HEK293 (cell line): ENCODE data around the gene OLA1.

Experiments used
- ELK4 ChIP-seq: IDR thresholded peaks from 2 replicates; pipeline ENCODE4 v1.6.1; 2011; ENCODE audit warnings: mild to moderate bottlenecking, low read depth, low read length, borderline replicate concordance
- HOXA7 ChIP-seq: sonication (generic); formaldehyde crosslinking; IDR thresholded peaks from 2 replicates; pipeline ENCODE4 v1.8.1; 2022; ENCODE audit warnings: missing genetic modification reagents, borderline replicate concordance
- HOXD13 ChIP-seq: sonication (generic); formaldehyde crosslinking; IDR thresholded peaks from 2 replicates; pipeline ENCODE4 v1.8.0; 2022; ENCODE audit warnings: missing genetic modification reagents, borderline replicate concordance
- KLF7 ChIP-seq: fragments of 450-650 bp; formaldehyde crosslinking; IDR thresholded peaks from 2 replicates; pipeline ENCODE4 v1.5.1; 2016; ENCODE audit warnings: missing biosample characterization, missing genetic modification characterization, borderline replicate concordance
- MYNN ChIP-seq: fragments of 450-650 bp; formaldehyde crosslinking; IDR thresholded peaks from 2 replicates; pipeline ENCODE4 v1.5.1; 2016; ENCODE audit warnings: missing biosample characterization, missing genetic modification characterization, borderline replicate concordance
- PBX3 ChIP-seq: sonication (generic); formaldehyde crosslinking; IDR thresholded peaks from 2 replicates; pipeline ENCODE4 v1.8.1; 2022; ENCODE audit warnings: mild to moderate bottlenecking, moderate library complexity, missing genetic modification reagents
- REPIN1 ChIP-seq: fragments of 450-650 bp; formaldehyde crosslinking; IDR thresholded peaks from 2 replicates; pipeline ENCODE4 v1.5.1; 2017; ENCODE audit warnings: missing biosample characterization, missing genetic modification characterization, low read depth
- SP2 ChIP-seq: fragments of 450-650 bp; formaldehyde crosslinking; IDR thresholded peaks from 2 replicates; pipeline ENCODE4 v1.5.1; 2016; ENCODE audit warnings: missing biosample characterization, missing genetic modification characterization
- YY2 ChIP-seq: fragments of 450-650 bp; formaldehyde crosslinking; IDR thresholded peaks from 2 replicates; pipeline ENCODE4 v1.5.1; 2016; ENCODE audit warnings: missing biosample characterization, missing genetic modification characterization
- ZBTB10 ChIP-seq: fragments of 450-650 bp; formaldehyde crosslinking; IDR thresholded peaks from 2 replicates; pipeline ENCODE4 v1.5.1; 2016; ENCODE audit warnings: missing biosample characterization, missing genetic modification characterization
- ZIC2 ChIP-seq: fragments of 450-650 bp; formaldehyde crosslinking; IDR thresholded peaks from 2 replicates; pipeline ENCODE4 v1.5.1; 2016; ENCODE audit warnings: missing biosample characterization, missing genetic modification characterization
- ZNF140 ChIP-seq: fragments of 450-650 bp; formaldehyde crosslinking; IDR thresholded peaks from 2 replicates; pipeline ENCODE4 v1.5.1; 2016; ENCODE audit warnings: missing biosample characterization, missing genetic modification characterization
- ZNF157 ChIP-seq: fragments of 450-650 bp; formaldehyde crosslinking; IDR thresholded peaks from 2 replicates; pipeline ENCODE4 v1.5.1; 2016; ENCODE audit warnings: missing biosample characterization, missing genetic modification characterization
- ZNF366 ChIP-seq: fragments of 450-650 bp; formaldehyde crosslinking; conservative IDR thresholded peaks from 2 replicates; pipeline ENCODE4 v1.5.1; 2016; ENCODE audit warnings: missing biosample characterization, missing genetic modification characterization
- ZNF404 ChIP-seq: fragments of 450-650 bp; formaldehyde crosslinking; IDR thresholded peaks from 2 replicates; pipeline ENCODE4 v1.5.1; 2017; ENCODE audit warnings: missing biosample characterization, missing genetic modification characterization
- ZNF473 ChIP-seq: fragments of 450-650 bp; formaldehyde crosslinking; IDR thresholded peaks from 2 replicates; pipeline ENCODE4 v1.5.1; 2017; ENCODE audit warnings: missing biosample characterization, missing genetic modification characterization
- ZNF48 ChIP-seq: fragments of 450-650 bp; formaldehyde crosslinking; IDR thresholded peaks from 2 replicates; pipeline ENCODE4 v1.5.1; 2016; ENCODE audit warnings: missing biosample characterization, missing genetic modification characterization
- ZNF514 ChIP-seq: fragments of 450-650 bp; formaldehyde crosslinking; IDR thresholded peaks from 2 replicates; pipeline ENCODE4 v1.5.1; 2016; ENCODE audit warnings: missing biosample characterization, missing genetic modification characterization
- ZNF558 ChIP-seq: fragments of 450-650 bp; formaldehyde crosslinking; IDR thresholded peaks from 2 replicates; pipeline ENCODE4 v1.5.1; 2016; ENCODE audit warnings: missing biosample characterization, missing genetic modification characterization
- ZNF560 ChIP-seq: fragments of 450-650 bp; formaldehyde crosslinking; IDR thresholded peaks from 2 replicates; pipeline ENCODE4 v1.5.1; 2017; ENCODE audit warnings: missing biosample characterization, missing genetic modification characterization, borderline replicate concordance
- ZNF585B ChIP-seq: fragments of 450-650 bp; formaldehyde crosslinking; IDR thresholded peaks from 2 replicates; pipeline ENCODE4 v1.5.1; 2016; ENCODE audit warnings: missing biosample characterization, missing genetic modification characterization
- ZNF624 ChIP-seq: fragments of 450-650 bp; formaldehyde crosslinking; IDR thresholded peaks from 2 replicates; pipeline ENCODE4 v1.5.1; 2017; ENCODE audit warnings: missing biosample characterization, missing genetic modification characterization
- ZNF645 ChIP-seq: fragments of 450-650 bp; formaldehyde crosslinking; IDR thresholded peaks from 2 replicates; pipeline ENCODE4; 2016; ENCODE audit warnings: missing biosample characterization, missing genetic modification characterization
- ZNF660 ChIP-seq: fragments of 450-650 bp; IDR thresholded peaks from 2 replicates; pipeline ENCODE4 v1.5.1; 2018; ENCODE audit warnings: missing biosample characterization, mild to moderate bottlenecking, missing genetic modification characterization
- ZSCAN16 ChIP-seq: fragments of 450-650 bp; formaldehyde crosslinking; IDR thresholded peaks from 2 replicates; pipeline ENCODE4 v1.5.1; 2016; ENCODE audit warnings: missing biosample characterization, missing genetic modification characterization
- ZSCAN5A ChIP-seq: fragments of 450-650 bp; formaldehyde crosslinking; IDR thresholded peaks from 2 replicates; pipeline ENCODE4 v1.5.1; 2016; ENCODE audit warnings: missing biosample characterization, missing genetic modification characterization
- TF ChIP-seq, protein P1 (sequence below): fragments of 450-650 bp; formaldehyde crosslinking; optimal IDR thresholded peaks from 2 replicates; pipeline ENCODE3; 2016; ENCODE audit warnings: missing biosample characterization, mild to moderate bottlenecking, missing genetic modification characterization
- TF ChIP-seq, protein P2 (sequence below): fragments of 450-650 bp; formaldehyde crosslinking; IDR thresholded peaks from 2 replicates; pipeline ENCODE4 v1.5.1; 2016; ENCODE audit warnings: missing biosample characterization, missing genetic modification characterization
- TF ChIP-seq, protein P3 (sequence below): fragments of 450-650 bp; IDR thresholded peaks from 2 replicates; pipeline ENCODE4 v1.5.1; 2018; ENCODE audit warnings: missing biosample characterization, mild to moderate bottlenecking, missing genetic modification characterization

The OLA1 gene

GRCh38 chr2:174051741-174052583 lies 196.4 kb downstream of the OLA1 start (continued):
- TF ChIP-seq ZNF645 (tag by site-specific recombination): no peak
- TF ChIP-seq HOXD13 (CRISPR knock-in tag): no peak
- TF ChIP-seq ZNF404: no peak
- no peak for TF ChIP-seq SP2 (tag by site-specific recombination)
- TF ChIP-seq ZSCAN16 (tag by site-specific recombination): no peak
- TF ChIP-seq ZNF585B: no peak
- TF ChIP-seq, protein P1, sequence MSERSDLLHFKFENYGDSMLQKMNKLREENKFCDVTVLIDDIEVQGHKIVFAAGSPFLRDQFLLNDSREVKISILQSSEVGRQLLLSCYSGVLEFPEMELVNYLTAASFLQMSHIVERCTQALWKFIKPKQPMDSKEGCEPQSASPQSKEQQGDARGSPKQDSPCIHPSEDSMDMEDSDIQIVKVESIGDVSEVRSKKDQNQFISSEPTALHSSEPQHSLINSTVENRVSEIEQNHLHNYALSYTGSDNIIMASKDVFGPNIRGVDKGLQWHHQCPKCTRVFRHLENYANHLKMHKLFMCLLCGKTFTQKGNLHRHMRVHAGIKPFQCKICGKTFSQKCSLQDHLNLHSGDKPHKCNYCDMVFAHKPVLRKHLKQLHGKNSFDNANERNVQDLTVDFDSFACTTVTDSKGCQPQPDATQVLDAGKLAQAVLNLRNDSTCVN (tag by site-specific recombination): no peak
- TF ChIP-seq KLF7 (tag by site-specific recombination): no peak
- TF ChIP-seq MYNN: no peak
- no peak for TF ChIP-seq ZNF157
- TF ChIP-seq ZIC2 (tag by site-specific recombination): 0 out of 2 replicates have a peak, but pooled peaks have one; percentile 7
- TF ChIP-seq, protein P2, sequence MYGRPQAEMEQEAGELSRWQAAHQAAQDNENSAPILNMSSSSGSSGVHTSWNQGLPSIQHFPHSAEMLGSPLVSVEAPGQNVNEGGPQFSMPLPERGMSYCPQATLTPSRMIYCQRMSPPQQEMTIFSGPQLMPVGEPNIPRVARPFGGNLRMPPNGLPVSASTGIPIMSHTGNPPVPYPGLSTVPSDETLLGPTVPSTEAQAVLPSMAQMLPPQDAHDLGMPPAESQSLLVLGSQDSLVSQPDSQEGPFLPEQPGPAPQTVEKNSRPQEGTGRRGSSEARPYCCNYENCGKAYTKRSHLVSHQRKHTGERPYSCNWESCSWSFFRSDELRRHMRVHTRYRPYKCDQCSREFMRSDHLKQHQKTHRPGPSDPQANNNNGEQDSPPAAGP: no peak
- TF ChIP-seq ZNF624: no peak
- no peak for TF ChIP-seq ZNF560
- TF ChIP-seq HOXA7 (CRISPR knock-in tag): no peak
- no peak for TF ChIP-seq YY2 (tag by site-specific recombination)
- no peak for TF ChIP-seq ZNF473 (tag by site-specific recombination)
- TF ChIP-seq PBX3 (CRISPR knock-in tag): no peak
- no peak for TF ChIP-seq ZNF558
- TF ChIP-seq ZSCAN5A (tag by site-specific recombination): no peak
- TF ChIP-seq ZBTB10: no peak
- no peak for TF ChIP-seq ZNF48
- TF ChIP-seq REPIN1 (tag by site-specific recombination): no peak
- TF ChIP-seq ZNF660 (tag by site-specific recombination): 0 out of 2 replicates have a peak, but pooled peaks have one; percentile 43
- TF ChIP-seq ZNF366 (tag by site-specific recombination): peak; percentile 56
- no peak for TF ChIP-seq ZNF514
- TF ChIP-seq, protein P3, sequence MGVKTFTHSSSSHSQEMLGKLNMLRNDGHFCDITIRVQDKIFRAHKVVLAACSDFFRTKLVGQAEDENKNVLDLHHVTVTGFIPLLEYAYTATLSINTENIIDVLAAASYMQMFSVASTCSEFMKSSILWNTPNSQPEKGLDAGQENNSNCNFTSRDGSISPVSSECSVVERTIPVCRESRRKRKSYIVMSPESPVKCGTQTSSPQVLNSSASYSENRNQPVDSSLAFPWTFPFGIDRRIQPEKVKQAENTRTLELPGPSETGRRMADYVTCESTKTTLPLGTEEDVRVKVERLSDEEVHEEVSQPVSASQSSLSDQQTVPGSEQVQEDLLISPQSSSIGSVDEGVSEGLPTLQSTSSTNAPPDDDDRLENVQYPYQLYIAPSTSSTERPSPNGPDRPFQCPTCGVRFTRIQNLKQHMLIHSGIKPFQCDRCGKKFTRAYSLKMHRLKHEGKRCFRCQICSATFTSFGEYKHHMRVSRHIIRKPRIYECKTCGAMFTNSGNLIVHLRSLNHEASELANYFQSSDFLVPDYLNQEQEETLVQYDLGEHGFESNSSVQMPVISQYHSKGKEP (tag by site-specific recombination): no peak
- no peak for TF ChIP-seq ELK4
- no peak for TF ChIP-seq ZNF140 (tag by site-specific recombination)
